HG03139 (cell line): ENCODE measurements around the gene PAEP.

Experiments used
- ATAC-seq: cut with Tn5 transposase; IDR thresholded peaks from one replicate; pipeline ENCODE4 v1.9.1; 2021; ENCODE audit not compliant: unreplicated experiment

Gene PAEP

DNA sequence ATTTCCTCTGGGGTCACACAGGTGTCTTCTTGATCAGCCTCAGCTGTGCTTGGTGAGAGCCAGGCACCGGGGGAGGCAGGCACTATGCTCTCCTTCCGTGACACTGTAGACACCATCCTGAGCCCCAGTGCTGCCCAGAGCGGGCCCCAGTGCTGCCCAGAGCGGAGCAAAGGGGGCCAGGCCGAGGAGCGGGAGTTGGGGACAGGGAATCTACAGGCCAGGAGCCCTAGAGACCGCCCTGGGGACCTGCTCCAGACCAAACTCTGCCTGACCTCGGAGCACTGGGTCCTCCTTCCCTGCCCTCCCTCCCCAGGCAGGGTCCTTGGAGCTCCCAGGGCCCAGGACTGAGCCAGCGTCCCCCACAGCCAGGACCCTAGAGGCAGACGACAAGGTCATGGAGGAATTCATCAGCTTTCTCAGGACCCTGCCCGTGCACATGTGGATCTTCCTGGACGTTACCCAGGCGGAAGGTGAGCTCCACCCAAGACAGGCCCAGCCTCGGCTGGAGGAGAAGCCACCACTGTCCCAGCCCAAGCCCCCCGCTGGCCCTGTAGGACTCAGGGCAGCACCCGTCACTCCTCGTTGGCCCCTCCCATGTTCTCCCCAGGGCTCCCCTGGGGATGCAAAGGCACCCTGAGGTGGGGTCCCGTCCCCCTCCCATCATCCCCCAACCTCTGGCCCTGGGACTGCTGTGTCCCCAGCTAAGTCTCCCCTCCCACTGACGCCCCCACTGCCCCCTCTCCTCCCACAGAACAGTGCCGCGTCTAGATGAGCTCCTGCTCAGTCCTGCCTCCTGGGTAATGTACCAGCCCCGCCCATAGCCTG, 30.2 kb downstream of the PAEP start:
- ATAC-seq, result no peak

DNA sequence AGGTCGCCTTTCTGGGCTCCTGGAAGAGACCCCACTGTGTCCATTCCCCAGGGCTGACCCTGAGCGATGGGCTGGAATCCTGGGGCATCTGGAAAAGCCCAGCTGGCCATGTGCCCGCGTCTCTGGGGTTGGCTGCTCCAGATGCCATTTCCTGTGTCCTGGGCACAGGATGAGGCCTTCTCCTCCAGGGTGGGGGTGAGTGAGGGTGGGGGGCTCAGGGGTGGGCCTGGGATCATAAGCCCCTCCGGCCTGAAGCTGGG, 30.7 kb downstream of the PAEP start:
- ATAC-seq, result no peak

DNA sequence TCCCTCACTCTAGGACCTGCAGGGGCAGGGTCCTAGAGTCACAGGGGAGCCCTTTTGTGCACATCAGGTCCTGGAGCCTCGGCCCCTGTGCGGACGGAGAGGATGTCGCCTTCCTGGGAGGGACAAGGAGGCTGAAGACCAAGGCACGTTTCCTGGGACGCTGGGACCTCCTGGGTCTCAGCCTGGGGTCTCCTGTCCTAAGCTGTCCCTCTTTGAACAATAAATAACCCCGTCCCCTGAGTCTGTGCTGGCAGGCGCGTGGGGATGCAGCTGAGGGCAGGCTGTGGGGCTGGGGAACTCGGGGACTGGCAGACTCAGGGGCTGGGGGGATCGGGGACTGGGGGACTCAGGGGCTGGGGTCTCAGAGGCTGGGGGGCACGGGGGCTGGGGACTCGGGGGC, 31.1 kb downstream of the PAEP start:
- no peak for ATAC-seq

DNA sequence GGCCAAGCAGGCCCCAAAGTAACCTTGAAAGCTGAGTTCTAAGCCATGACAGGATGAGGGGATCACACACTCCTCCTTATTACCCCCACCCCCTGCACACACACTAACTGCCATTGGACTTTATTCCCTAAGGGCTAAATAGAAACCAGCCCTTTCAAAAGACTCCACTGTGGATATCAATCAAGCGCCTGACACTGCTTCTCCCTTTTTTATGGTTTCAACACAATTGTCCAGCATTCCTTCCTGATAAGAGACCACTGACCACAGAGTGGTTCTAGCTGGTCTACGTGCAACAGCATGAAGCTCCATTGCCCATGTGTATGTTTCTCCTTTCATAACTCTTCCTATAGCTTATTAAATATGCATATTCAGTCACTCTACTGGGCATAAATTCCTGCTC, 34.7 kb downstream of the PAEP start:
- ATAC-seq, result no peak

DNA sequence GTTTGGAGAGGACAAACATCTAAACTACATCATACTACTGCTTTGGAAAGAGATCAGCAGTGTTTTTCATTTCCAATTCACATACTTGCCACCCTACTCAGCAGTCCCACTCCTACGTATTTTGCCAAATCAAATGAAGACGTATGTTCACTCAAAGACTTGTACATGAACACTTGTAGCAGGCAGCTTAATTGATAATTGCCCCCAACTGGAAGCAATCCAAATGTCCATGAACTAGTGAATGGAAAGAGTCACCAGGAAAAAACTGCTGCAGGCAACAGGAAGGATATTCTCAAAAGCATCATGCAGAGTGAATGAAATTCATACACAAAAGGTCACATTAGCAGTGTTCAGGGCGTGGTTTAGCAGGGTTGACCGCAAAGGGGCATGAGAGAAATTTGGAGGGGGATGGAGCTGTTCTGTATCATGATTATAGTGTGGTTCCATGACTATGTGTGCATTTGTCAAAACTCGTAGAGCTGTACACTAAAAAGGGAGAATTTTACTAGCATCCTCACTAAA, 38.8 kb downstream of the PAEP start:
- ATAC-seq, result no peak

DNA sequence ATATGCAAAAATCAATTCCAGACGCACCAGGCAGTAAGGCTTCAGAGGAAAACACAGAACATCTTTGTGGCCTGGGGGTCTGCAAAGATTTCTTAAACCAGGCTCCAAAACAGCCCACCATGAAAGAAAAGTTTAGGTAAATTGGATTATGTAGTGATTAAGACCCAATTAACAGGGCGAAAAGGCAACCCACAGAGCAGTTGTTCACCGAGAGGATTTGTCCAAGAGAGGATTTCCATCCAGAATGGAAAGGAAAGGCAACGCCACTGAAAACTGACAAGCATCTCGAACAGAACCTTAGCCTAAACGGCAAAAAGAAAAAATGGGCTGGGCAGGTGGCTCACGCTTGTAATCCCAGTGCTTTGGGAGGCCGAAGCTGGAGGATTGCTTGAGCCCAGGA, 40.4 kb downstream of the PAEP start:
- ATAC-seq, result no peak

DNA sequence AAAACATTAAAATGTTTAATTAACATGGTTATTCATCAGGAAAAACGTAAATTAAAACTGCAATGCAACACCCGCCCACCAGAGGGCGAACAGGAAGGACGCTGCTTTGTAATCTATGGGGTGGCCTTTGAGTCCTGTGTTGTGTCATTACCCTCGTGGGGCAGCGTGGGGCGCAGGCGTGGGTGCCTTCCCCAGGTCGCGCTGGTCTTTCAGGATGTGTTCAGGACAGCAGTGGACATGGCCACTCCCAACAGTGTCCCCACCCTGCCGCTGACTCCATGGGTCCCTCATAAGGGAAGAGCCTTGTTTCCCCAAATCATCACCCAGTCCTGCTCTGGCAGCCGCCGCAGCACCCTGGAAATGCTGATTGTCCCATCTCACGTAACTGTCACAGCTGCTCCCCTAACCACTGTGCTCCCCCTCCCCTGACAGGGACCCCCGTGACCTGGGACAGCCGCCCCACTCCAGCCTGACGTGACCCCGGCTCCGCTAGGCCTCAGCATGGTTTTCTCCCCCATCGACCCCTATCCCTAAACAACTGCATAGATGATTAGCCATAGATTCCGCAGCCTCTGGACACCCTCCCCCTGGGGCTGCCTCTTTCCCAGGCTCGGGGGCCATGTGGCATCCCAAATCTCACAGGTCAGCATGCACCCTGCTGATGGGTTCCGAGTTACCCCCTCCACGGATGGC, 41.4 kb downstream of the PAEP start:
- ATAC-seq, result no peak

DNA sequence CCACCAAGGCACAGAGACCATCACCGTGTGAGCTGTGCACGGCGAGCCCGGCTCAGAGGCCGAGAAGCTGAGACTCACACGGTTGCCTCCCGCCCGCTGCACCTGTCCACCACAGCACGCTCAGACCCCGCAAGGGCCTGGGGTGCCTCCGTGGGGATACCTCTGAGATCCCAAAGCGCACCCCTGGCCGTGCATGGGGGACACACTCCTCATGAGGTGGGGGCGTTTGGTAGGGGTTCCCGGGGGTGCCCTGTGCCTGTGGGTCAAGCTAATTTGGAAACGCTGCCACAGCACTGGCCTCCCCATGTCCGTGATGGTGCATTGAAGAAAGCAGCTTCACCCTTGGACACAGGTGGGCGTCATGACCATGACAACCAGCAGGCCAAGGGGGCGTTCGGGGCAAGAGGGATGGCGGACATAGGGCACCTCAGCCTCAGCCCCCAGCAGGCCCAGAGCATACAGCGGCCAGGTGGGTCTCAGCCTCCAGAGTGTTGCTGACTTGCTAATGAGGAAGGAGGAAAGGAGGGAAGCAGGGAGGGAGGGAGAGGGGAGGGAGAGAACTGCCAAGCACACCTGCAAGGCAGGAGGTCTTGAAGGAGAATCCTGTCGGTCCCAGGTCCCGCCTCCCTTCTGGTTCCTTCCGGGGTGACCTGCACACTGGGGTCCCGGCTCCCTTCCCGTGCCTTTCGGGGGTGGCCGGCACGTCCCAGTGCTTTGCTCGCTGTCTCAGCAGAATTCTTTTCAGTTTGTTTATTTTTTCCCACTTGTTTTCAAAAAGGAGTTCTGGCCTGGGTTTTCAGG, 43.1 kb downstream of the PAEP start:
- no peak for ATAC-seq

DNA sequence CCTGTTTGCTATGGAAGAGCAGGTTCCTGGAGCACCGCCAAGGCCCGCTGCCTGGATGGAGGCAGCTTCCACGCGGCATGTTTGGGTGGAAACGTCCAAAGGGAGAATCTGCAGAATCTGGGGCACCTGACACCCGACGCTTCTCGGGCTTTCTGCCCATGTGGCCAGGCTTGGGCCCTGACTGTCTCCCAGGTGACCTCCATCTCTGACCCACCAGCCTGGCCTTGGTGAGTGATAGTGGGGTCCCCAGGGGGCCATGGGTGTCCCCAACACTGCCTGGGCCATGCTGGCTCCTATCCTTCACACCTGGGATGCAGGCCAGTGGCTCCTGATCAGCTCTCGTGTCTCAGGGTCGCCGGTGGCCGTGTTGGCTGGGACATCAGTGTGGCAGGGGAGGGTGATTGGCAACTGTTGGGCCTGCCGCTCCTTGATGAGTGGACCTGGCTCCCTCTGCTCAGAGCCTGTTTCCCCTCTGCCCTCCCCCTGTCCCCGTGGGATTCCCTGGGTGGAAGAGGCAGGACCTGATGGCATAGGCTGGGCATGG, 43.8 kb downstream of the PAEP start:
- ATAC-seq, result no peak

DNA sequence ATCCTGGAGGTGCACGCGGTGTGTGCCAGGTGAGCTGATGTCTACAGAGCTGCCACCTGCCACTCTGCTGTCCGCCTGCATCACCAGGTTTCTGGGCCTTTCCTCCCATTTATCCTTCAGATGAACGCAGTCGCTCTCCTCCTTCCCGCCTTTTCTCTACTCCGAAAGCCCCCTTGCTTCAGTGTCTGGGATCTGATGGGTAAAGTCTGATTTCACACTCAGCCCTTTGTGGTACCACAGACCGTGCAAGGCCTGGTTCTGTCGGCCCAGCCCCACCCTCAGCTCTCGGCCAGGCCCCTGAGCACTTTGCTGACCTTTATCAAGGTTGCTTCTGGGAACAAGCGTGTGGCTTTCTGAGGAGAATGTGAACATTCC, 45.3 kb downstream of the PAEP start:
- no peak for ATAC-seq

DNA sequence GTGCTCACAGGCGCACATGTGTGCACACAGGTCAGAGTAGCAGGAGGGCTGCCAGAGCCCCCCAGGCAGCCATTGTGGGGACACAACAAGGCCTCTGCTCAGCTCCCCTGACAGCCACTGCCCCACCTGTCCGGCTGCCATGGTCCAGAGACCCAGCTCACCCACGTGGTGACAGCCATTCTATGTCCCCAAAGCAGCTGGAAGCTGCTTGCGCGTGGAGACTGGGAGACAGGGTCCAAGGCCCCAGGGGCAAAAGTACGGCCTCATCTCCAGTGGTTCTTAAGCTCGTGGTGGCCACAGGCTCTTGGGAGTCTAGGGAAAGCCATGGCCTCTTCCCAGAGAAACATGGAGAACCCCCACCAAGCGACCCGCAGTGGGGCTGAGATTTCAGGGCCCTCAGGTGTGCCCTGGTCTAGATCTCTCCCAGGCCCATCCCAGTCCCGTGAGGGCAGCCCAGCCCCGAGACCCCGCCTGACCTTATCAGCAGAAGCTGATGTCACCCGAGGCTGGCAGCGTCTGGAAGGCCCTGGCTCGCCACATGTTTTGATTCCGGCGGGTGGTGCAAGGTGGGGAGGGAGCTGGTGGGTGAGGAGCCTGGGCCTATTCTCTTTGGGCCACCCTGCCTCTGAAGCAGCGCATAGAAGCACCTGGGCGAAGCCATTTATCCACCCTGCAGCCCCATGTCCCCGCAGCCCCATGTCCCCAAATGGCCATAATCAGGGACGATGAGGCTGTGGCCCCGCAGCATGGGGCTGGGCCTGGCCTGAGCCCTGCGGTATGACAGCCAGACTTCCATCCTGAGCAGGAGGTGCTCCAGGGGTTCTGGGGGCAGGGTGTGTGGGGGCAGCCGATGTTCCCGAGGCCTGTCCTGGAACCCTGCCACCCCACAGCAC, 46.1 kb downstream of the PAEP start:
- ATAC-seq, result no peak

DNA sequence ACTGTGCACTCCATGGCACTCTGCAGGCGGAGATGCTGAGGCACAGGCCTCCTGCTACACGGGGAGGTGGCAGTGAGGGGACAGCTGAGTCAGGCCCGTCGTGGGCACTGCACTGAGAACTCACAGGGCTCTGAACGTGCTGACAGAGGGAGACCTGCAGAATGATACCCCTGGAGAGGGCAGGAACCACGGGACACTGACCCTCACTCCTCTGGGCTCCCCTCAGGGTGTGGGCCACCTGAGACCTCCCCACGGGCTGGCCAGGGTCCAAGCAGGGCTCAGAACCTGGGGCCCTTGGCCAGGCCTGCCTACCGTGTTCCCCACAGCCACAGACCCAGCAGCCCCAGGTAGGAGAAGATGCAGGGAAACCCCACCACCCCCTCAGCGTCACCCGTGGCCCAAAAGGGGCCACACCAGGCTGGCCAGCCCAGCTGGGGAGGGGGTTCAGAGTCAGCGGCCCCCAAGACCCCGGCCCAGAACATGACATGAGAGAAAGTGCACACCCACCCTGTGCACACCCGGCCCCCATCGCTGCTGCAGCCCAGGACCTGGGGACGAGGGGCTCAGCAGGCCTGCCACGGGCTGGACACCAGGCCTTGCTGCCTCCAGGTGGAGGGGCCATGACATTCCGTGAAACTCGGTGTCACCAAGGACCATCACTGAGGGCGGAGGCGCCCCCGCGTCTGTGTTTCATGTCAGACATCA, 46.9 kb downstream of the PAEP start:
- ATAC-seq, result no peak

DNA sequence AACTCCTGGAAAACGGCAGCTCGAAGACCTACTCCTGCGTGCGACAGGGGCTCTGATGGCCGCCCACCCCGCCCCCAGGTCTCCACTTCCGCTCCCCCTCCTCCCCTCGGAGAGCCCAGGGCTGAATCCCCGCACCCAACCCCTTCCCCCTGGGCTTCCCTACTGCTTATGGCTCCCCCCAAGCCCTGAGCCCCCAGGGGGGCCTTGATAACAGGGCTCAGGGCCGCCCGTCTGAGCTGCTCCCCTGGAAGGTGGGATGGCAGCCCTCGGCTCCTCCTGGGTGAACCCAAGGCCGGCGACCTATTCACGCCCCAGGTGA, 47.4 kb downstream of the PAEP start:
- ATAC-seq, result no peak

DNA sequence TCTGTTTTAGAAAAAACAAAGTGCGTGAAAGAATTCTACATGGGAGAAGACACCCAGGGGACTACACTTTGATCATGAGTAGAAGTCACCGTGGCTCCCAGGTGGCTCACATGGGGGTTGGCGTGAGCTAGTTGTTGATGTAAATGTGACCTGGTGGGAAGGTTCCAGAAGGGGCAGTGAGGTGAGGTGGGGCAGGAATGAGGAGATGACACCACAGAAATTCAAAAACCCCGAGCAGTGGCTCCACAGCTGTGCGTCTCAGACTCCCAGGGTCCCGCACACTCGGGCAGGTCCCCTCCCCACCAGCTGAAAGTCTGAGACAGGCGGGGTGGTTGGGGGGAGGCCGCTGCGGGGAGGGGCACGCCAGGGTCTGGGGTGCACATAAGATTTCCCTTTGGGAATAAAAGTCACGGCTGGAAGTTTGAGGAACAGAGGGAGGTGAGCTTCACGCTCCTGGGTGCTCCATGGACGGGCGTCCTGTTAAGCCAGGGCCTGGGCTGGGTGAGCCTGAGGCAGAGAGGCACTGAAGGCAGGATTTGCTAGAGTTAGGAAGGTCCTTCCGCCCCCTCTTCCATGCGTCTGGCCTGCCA, 47.9 kb downstream of the PAEP start:
- no peak for ATAC-seq

DNA sequence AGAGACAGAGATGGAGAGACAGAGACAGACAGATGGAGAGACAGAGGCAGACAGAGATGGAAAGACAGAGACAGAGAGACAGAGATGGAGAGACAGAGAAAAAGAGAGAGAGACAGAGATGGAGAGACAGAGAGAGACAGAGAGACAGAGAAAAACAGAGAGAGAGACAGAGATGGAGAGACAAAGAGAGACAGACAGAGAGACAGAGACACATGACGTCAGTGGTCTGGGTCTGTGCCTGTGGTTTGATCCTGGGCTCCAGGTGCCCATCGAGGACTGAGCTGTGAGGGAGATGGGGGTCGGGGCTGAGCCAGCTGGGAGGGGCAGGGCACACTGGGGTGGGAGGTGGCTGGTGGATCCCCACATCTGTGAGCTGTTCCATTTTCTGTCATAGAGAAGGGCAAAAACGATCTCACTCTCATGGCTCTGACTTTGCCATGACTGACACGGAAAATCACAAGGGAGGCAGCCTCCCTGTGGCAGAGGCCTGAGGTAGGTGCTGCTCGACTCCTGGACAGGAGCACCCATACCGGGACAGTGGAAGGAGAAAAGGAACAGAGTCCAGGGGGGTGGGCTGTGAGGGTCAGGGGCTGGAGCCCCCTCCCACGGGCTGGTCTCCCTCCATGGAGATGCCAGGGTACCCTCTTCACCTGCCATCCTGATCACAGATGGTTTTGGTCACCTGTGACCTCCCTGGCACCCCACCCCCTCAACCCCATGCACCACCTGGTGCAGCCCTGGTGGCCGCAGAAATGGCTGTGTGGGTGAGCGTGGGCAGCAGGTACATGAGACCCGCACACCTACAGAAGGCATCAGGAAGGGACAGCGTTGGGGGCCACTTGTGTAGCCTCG, 49.0 kb downstream of the PAEP start:
- no peak for ATAC-seq

DNA sequence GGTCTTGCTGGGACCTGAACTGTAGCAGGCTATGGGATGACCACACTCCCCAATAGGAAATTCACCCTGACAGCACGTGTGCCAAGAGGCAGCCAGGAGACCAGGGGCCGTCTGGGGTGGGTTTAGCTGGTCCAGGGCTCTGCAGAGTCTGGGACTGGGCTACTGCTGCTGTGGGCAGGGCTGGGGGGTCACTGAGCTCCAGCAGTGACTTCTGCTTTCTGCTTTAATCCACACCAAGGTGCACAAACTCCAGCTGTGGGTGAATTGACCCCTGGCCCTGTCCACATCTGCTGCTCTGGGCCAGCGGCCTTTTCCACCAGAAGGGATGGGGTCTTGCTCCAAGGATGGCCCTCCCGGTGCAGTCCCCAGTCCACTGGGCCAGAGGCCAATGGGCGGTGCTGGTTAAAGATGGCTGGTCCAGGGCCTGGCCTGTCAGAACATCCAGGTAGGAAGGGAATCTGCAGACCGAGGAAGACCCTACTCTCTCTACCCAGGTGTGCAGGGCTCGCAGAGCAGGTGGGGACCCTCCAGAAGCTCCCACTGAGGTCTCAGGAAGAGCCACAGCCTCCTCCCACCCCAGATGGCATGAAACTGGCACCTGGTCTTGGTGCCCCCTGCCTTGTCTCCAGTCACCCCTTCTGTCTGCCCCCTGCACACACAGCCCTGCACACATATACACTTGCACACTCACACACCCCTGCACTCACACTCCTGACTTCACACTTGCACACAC, 49.8 kb downstream of the PAEP start:
- no peak for ATAC-seq

DNA sequence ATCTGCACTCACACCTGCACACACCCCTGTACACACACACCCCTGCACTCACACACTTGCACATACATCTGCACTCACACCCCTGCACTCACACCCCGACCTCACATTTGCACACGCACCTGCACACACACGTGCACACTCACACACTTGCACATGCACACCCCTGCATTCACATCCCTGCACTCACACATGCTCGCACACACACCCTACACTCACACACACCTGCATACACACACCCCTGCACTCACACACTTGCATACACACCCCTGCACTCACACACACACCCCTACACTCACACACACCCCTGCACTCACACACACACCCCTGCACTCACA, 50.3 kb downstream of the PAEP start:
- no peak for ATAC-seq

DNA sequence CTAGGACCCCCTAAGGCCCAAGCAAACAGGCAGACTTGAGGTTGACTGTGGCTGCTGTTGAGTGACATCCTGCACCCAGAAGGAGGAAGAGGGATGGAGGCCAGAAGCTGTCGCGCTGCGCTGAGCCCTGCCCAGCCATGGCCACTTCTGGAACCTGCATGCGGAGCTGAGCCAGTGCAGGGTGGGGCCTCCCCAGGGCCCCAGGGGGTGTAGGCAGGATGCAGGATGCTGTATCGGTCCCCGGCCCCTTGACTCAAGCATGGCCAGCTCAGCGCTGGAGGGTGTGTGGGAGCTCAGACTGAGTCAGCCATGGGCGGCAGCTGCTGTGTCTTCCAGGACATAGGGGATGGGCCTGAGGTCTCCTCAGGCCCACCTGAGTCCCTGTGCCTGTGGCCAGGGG, 50.9 kb downstream of the PAEP start:
- no peak for ATAC-seq
